ENCODE measurements around the gene C4orf50.

C4orf50 gene

GRCh38 chr4:5967783-5968182 lies 50.4 kb downstream of the C4orf50 start:
- Mint-ChIP-seq H3K36me3 (no peaks in the 10 kb centered on the region), H3K4me1 (ENCODE audit: low read depth) (no peaks in the 10 kb centered on the region), H3K9me3 (ENCODE audit: low read depth) (no peaks in the 10 kb centered on the region), H3K4me3 (no peak overlapping the region), H3K27ac (no peak overlapping the region), H3K27me3 (peaks cover 3% of the 10 kb centered on the region)

- Mint-ChIP-seq H3K27ac (no peak overlapping the region), H3K4me1 (ENCODE audit: low read depth) (no peaks in the 10 kb centered on the region)
Measured at GRCh38 chr4:5965225-5965624, 53.0 kb downstream of the C4orf50 start.

GRCh38 chr4:5964030-5964429 lies 54.2 kb downstream of the C4orf50 start:
- H3K27ac Mint-ChIP-seq: no peak overlapping the region
- no peaks in the 10 kb centered on the region for H3K9me3 Mint-ChIP-seq (ENCODE audit: low read depth)
- H3K36me3 Mint-ChIP-seq: no peaks in the 10 kb centered on the region
- no peaks in the 10 kb centered on the region for H3K27me3 Mint-ChIP-seq
- no peak overlapping the region for H3K4me3 Mint-ChIP-seq
- H3K4me1 Mint-ChIP-seq (ENCODE audit: low read depth): no peaks in the 10 kb centered on the region

More at GRCh38 chr4:5965225-5965624, 53.0 kb downstream of the C4orf50 start:
- peaks cover 1% of the 10 kb centered on the region for H3K27me3 Mint-ChIP-seq
- H3K36me3 Mint-ChIP-seq: no peaks in the 10 kb centered on the region
- H3K4me3 Mint-ChIP-seq: no peak overlapping the region
- H3K9me3 Mint-ChIP-seq (ENCODE audit: low read depth): no peaks in the 10 kb centered on the region

GRCh38 chr4:5963611-5964010 lies 54.6 kb downstream of the C4orf50 start:
- no peaks in the 10 kb centered on the region for H3K36me3 Mint-ChIP-seq

GRCh38 chr4:5962416-5962815 lies 55.8 kb downstream of the C4orf50 start:
- Mint-ChIP-seq H3K4me1 (ENCODE audit: low read depth) (no peaks in the 10 kb centered on the region), H3K9me3 (ENCODE audit: low read depth) (no peaks in the 10 kb centered on the region), H3K4me3 (no peak overlapping the region)

More at GRCh38 chr4:5963611-5964010, 54.6 kb downstream of the C4orf50 start:
- no peaks in the 10 kb centered on the region for H3K9me3 Mint-ChIP-seq (ENCODE audit: low read depth)
- H3K27ac Mint-ChIP-seq: no peak overlapping the region
- no peaks in the 10 kb centered on the region for H3K4me1 Mint-ChIP-seq (ENCODE audit: low read depth)
- no peak overlapping the region for H3K4me3 Mint-ChIP-seq
- no peaks in the 10 kb centered on the region for H3K27me3 Mint-ChIP-seq

GRCh38 chr4:5960252-5960880 lies 57.9 kb downstream of the C4orf50 start:
- Mint-ChIP-seq H3K4me1 (ENCODE audit: low read depth) (no peaks in the 10 kb centered on the region), H3K36me3 (no peaks in the 10 kb centered on the region), H3K4me3 (no peak overlapping the region), H3K27me3 (no peaks in the 10 kb centered on the region), H3K9me3 (ENCODE audit: low read depth) (no peaks in the 10 kb centered on the region), H3K27ac (no peak overlapping the region)

More at GRCh38 chr4:5962416-5962815, 55.8 kb downstream of the C4orf50 start:
- Mint-ChIP-seq H3K36me3 (no peaks in the 10 kb centered on the region), H3K27me3 (no peaks in the 10 kb centered on the region), H3K27ac (no peak overlapping the region)

GRCh38 chr4:5959211-5959982 lies 58.8 kb downstream of the C4orf50 start:
- Mint-ChIP-seq H3K27ac (no peak overlapping the region), H3K36me3 (no peaks in the 10 kb centered on the region), H3K4me1 (ENCODE audit: low read depth) (no peaks in the 10 kb centered on the region), H3K27me3 (no peaks in the 10 kb centered on the region), H3K9me3 (ENCODE audit: low read depth) (no peaks in the 10 kb centered on the region), H3K4me3 (no peak overlapping the region)

- Mint-ChIP-seq H3K36me3 (no peaks in the 10 kb centered on the region), H3K9me3 (ENCODE audit: low read depth) (no peaks in the 10 kb centered on the region), H3K27ac (no peak overlapping the region), H3K4me1 (ENCODE audit: low read depth) (no peaks in the 10 kb centered on the region), H3K27me3 (peaks cover under 1% of the 10 kb centered on the region), H3K4me3 (no peak overlapping the region)
Measured at GRCh38 chr4:5958199-5958735, 60.0 kb downstream of the C4orf50 start.

GRCh38 chr4:5957076-5957475 lies 61.2 kb downstream of the C4orf50 start:
- Mint-ChIP-seq H3K27ac (no peak overlapping the region), H3K4me1 (ENCODE audit: low read depth) (no peaks in the 10 kb centered on the region), H3K36me3 (no peaks in the 10 kb centered on the region), H3K27me3 (peaks cover 1% of the 10 kb centered on the region), H3K9me3 (ENCODE audit: low read depth) (no peaks in the 10 kb centered on the region), H3K4me3 (no peak overlapping the region)

GRCh38 chr4:5956285-5957021 lies 61.8 kb downstream of the C4orf50 start:
- H3K36me3 Mint-ChIP-seq: no peaks in the 10 kb centered on the region
- no peaks in the 10 kb centered on the region for H3K9me3 Mint-ChIP-seq (ENCODE audit: low read depth)
- H3K4me3 Mint-ChIP-seq: no peak overlapping the region
- no peaks in the 10 kb centered on the region for H3K4me1 Mint-ChIP-seq (ENCODE audit: low read depth)
- H3K27ac Mint-ChIP-seq: no peak overlapping the region
- H3K27me3 Mint-ChIP-seq: peaks cover 1% of the 10 kb centered on the region

GRCh38 chr4:5955856-5956255 lies 62.4 kb downstream of the C4orf50 start:
- H3K9me3 Mint-ChIP-seq (ENCODE audit: low read depth): no peaks in the 10 kb centered on the region
- peaks cover 2% of the 10 kb centered on the region for H3K27me3 Mint-ChIP-seq
- no peak overlapping the region for H3K27ac Mint-ChIP-seq
- no peaks in the 10 kb centered on the region for H3K4me1 Mint-ChIP-seq (ENCODE audit: low read depth)
- H3K4me3 Mint-ChIP-seq: no peak overlapping the region
- no peaks in the 10 kb centered on the region for H3K36me3 Mint-ChIP-seq

- Mint-ChIP-seq H3K27ac (no peak overlapping the region), H3K9me3 (ENCODE audit: low read depth) (no peaks in the 10 kb centered on the region), H3K36me3 (no peaks in the 10 kb centered on the region), H3K4me3 (no peak overlapping the region), H3K27me3 (peaks cover 2% of the 10 kb centered on the region), H3K4me1 (ENCODE audit: low read depth) (no peaks in the 10 kb centered on the region)
Measured at GRCh38 chr4:5955201-5955821, 62.9 kb downstream of the C4orf50 start.

- Mint-ChIP-seq H3K27me3 (peaks cover 4% of the 10 kb centered on the region), H3K27ac (no peak overlapping the region), H3K9me3 (ENCODE audit: low read depth) (no peaks in the 10 kb centered on the region), H3K4me3 (no peak overlapping the region), H3K4me1 (ENCODE audit: low read depth) (no peaks in the 10 kb centered on the region), H3K36me3 (no peaks in the 10 kb centered on the region)
Measured at GRCh38 chr4:5954056-5954760, 64.0 kb downstream of the C4orf50 start.
